T-helper 1 cell treated with Interleukin-12 subunit alpha and Interleukin-12 subunit beta and Interleukin-4 antibody, amounts not matched to agents 30 μg/mL and 1 μg/mL, for 36 hours (primary cell): Measurements from ENCODE around the gene MYO18B.

Experiments used
- H3K27ac Mint-ChIP-seq: one replicate; pipeline ENCODE4 v1.8.0; 2021; ENCODE audit warnings: mild to moderate bottlenecking, mixed read lengths
- H3K27me3 Mint-ChIP-seq: one replicate; pipeline ENCODE4 v1.8.0; 2021; ENCODE audit warnings: low read depth, mixed read lengths
- H3K36me3 Mint-ChIP-seq: one replicate; pipeline ENCODE4 v1.8.0; 2021; ENCODE audit warnings: low read depth, mixed read lengths
- H3K4me1 Mint-ChIP-seq: one replicate; pipeline ENCODE4 v1.8.0; 2021; ENCODE audit warnings: low read depth, mixed read lengths
- H3K4me3 Mint-ChIP-seq: one replicate; pipeline ENCODE4 v1.8.0; 2021; ENCODE audit warnings: mild to moderate bottlenecking, moderate library complexity, mixed read lengths
- H3K9me3 Mint-ChIP-seq: one replicate; pipeline ENCODE4 v1.8.0; 2021; ENCODE audit warnings: mixed read lengths

The MYO18B gene

DNA sequence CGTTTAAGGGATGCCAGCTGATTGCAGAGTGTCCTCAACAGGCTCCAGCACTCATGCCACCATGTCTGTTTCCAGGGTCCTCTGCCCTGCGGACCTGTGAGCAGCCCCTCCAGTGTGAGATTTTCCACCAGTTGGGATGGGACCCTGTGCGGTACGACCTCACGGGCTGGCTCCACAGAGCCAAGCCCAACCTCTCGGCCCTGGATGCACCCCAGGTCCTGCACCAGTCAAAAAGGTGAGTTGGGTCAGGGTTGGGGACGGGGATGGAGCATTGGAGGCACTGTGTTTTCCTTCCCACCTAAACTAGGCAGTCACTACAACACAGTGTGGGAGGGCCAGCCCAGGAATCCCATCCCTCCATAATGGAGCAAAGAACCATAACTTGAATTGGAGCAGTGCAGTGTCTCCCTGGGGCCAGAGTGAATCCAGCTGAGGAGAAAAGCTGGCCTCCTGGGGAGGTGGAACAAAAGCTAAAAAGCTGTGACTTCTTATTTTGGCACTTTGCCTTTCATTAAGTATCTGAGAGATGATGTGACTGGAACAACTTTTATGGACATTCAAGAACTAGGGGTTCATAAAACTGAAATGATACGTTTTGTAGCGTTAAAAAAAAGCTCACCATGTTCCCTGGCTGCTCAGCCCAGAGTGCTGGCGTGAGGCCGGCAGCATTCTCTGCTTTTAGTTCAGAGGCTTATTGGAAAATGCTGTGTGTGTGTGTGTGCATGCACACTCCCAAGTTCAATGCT, 101.8 kb downstream of the MYO18B start:
- Mint-ChIP-seq H3K27ac (no peak overlapping the region), H3K36me3 (no peaks in the 10 kb centered on the region), H3K27me3 (no peaks in the 10 kb centered on the region), H3K4me1 (peaks cover 6% of the 10 kb centered on the region), H3K9me3 (no peaks in the 10 kb centered on the region), H3K4me3 (no peak overlapping the region)

DNA sequence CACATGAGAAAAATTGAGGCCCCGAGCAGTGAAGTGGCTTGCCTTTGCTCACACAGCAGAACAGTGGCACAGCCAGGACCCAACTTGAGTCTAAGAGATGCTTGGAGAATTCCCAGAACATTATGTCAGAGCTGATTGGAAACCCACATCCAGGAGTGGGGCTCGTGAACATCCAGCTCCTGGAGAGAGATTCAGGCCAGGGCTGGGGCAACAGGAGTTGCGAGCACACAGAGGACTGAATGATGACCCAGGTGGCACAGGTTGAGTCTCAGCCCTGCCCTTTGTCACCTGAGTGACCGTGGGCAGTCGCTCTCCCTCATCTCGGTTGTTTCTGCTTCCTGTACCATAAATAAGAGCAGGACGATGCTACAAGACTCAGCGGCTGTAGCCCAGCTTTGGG, 102.6 kb downstream of the MYO18B start:
- no peak overlapping the region for H3K4me3 Mint-ChIP-seq
- H3K27me3 Mint-ChIP-seq, result no peaks in the 10 kb centered on the region
- H3K9me3 Mint-ChIP-seq, result no peaks in the 10 kb centered on the region
- H3K36me3 Mint-ChIP-seq, result no peaks in the 10 kb centered on the region
- no peak overlapping the region for H3K27ac Mint-ChIP-seq
- H3K4me1 Mint-ChIP-seq, result peaks cover 6% of the 10 kb centered on the region

DNA sequence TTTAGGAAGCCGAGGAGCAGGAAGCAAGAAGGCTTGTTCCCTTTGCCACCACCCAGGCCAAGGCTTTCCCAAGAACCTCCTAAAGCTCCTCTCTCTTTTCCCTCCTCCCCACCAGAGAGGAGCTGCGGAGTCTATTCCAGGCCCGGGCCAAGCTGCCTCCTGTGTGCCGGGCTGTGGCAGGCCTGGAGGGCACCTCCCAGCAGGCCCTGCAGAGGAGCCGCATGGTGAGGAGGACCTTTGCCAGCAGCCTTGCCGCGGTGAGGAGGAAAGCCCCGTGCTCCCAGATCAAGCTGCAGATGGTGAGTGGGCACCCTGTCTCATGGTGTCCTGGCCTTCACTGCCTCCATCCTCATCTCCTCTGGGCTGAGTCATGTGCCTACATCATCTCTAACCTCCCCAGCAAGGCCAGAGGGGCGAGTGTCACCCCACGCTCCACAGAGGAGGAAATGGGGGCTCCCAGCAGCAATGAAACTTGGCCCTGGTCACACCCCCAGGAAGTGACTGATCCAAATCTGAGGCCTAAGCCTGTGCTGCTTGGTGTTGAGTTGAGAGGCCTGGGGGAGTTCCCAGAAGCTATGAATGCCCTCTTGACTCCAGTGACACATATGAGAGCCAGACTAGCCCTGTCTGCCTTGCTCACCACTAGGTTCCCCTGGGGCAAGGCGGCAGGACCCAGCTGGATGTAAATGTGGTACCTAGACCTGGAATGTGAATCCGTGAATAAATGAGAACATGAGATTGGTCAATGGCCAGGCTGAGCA, 104.2 kb downstream of the MYO18B start:
- H3K27ac Mint-ChIP-seq, result no peak overlapping the region

GRCh38 chr22:25847451-25847850, 105.5 kb downstream of the MYO18B start:
- Mint-ChIP-seq H3K36me3 (no peaks in the 10 kb centered on the region), H3K4me3 (no peak overlapping the region), H3K4me1 (peaks cover 6% of the 10 kb centered on the region), H3K27me3 (no peaks in the 10 kb centered on the region), H3K27ac (no peak overlapping the region), H3K9me3 (no peaks in the 10 kb centered on the region)

More for the DNA sequence above, 104.2 kb downstream of the MYO18B start:
- Mint-ChIP-seq H3K4me1 (peaks cover 6% of the 10 kb centered on the region), H3K9me3 (no peaks in the 10 kb centered on the region), H3K27me3 (no peaks in the 10 kb centered on the region), H3K4me3 (no peak overlapping the region), H3K36me3 (no peaks in the 10 kb centered on the region)

DNA sequence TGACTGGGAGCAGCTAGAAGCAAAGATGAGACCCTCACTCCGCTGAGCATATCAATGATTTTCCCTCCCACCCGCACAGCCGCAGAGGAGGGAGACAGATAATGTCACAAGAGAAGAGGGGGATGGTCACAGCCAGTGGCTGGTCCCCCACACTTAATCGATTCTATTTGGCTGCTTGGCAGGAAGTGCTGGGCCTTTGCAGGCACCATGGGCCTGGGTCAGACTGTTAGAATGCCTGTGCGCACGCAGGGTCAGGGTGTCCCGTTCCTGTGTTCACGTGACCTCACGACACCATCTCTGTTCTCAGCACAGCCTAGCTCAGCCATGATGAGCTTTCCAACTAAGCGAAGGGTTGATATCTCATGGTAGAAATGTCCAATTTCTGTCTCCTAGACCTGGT, 107.0 kb downstream of the MYO18B start:
- H3K36me3 Mint-ChIP-seq, result no peaks in the 10 kb centered on the region
- no peak overlapping the region for H3K27ac Mint-ChIP-seq
- no peaks in the 10 kb centered on the region for H3K9me3 Mint-ChIP-seq
- no peak overlapping the region for H3K4me3 Mint-ChIP-seq
- H3K4me1 Mint-ChIP-seq, result peaks cover 6% of the 10 kb centered on the region
- H3K27me3 Mint-ChIP-seq, result no peaks in the 10 kb centered on the region

GRCh38 chr22:25849522-25849921, 107.5 kb downstream of the MYO18B start:
- H3K9me3 Mint-ChIP-seq, result no peaks in the 10 kb centered on the region
- peaks cover 6% of the 10 kb centered on the region for H3K4me1 Mint-ChIP-seq
- H3K27me3 Mint-ChIP-seq, result no peaks in the 10 kb centered on the region
- H3K4me3 Mint-ChIP-seq, result no peak overlapping the region
- H3K27ac Mint-ChIP-seq, result no peak overlapping the region
- no peaks in the 10 kb centered on the region for H3K36me3 Mint-ChIP-seq

GRCh38 chr22:25852223-25852622, 110.2 kb downstream of the MYO18B start:
- no peaks in the 10 kb centered on the region for H3K27me3 Mint-ChIP-seq
- H3K9me3 Mint-ChIP-seq, result no peaks in the 10 kb centered on the region
- H3K4me3 Mint-ChIP-seq, result no peak overlapping the region
- H3K27ac Mint-ChIP-seq, result no peak overlapping the region
- no peaks in the 10 kb centered on the region for H3K4me1 Mint-ChIP-seq
- H3K36me3 Mint-ChIP-seq, result no peaks in the 10 kb centered on the region

- Mint-ChIP-seq H3K9me3 (no peaks in the 10 kb centered on the region), H3K4me1 (no peaks in the 10 kb centered on the region), H3K27me3 (no peaks in the 10 kb centered on the region), H3K27ac (no peak overlapping the region), H3K36me3 (no peaks in the 10 kb centered on the region), H3K4me3 (no peak overlapping the region)
Observed at GRCh38 chr22:25853078-25853477, 111.1 kb downstream of the MYO18B start.

DNA sequence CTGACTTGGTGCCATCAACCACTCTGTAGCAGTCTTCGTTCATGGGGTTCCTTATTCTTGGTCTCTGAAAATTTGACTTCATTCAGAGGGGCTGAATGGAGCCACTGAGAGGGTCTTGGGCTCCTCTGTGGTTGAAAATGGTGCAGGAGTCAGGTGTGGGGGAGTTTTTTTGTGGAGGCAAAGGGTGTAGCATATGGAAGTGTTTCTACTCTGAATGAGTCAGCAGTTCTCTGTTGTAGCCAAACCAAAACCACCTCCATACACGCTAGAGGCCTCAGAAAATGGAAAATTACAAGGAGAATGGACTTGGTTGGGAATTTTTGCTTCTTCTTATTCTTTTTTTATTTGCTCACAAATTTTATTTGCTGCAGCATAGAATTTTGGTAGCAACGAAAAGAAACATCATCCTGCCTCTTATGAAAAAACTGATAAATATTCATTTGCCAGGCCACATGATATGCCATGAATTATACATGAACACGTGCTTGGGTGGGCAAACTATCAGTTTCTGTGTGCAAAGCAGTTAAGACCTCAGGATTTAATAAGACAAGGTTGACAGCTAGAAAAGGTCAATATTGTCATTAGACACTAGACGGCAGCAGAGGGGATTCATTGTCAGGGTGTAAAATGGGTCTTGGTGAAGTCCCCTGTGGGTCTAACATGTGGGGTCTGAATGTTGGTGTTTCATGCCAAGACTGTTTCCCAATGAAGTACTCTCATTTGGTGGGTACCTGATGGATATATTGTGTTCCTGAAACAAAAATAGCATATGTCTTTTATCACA, 111.7 kb downstream of the MYO18B start:
- Mint-ChIP-seq H3K4me1 (no peaks in the 10 kb centered on the region), H3K36me3 (no peaks in the 10 kb centered on the region), H3K4me3 (no peak overlapping the region), H3K27ac (no peak overlapping the region), H3K27me3 (no peaks in the 10 kb centered on the region), H3K9me3 (no peaks in the 10 kb centered on the region)

DNA sequence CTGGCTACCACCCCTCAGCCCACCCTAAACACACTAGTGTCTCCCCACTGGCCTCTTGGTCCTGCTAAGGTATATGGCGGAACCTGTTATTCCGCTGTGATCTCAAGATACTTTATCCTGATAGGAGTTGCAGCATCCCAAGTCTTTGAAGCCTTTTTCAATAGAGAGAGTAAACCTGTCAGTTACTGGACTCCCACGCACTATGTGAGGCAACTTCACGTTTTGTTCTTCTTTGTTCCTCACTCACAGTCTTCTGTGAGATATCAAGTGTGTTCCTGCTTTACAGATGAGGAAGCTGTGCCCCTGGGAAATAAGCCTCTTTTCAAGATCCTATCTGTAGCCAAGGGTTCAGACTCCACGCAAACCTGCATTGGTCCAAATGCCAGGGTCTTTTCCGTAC, 127.8 kb downstream of the MYO18B start:
- Mint-ChIP-seq H3K27ac (no peak overlapping the region), H3K27me3 (no peaks in the 10 kb centered on the region), H3K36me3 (no peaks in the 10 kb centered on the region), H3K9me3 (no peaks in the 10 kb centered on the region), H3K4me1 (no peaks in the 10 kb centered on the region), H3K4me3 (no peak overlapping the region)

DNA sequence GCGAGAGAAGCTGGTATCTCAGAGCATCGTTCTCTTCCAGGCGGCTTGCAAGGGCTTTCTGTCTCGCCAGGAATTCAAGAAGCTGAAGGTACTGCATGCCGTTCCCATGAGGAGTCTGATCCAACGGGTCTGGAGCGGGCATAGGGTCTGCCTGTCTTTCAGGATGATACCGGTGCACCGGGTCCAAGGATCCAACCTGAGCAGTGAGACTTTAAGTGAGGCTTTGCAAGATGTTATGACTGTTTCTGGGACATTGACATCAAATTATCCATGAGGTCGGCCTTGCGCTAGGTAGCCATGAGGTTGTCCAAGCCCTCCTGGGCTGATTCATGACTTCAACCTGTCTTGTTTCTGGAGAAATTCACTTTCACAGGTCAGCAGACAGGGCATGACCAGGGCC, 132.3 kb downstream of the MYO18B start:
- Mint-ChIP-seq H3K4me1 (no peaks in the 10 kb centered on the region), H3K9me3 (no peaks in the 10 kb centered on the region), H3K4me3 (no peak overlapping the region), H3K27ac (no peak overlapping the region), H3K36me3 (no peaks in the 10 kb centered on the region), H3K27me3 (no peaks in the 10 kb centered on the region)

DNA sequence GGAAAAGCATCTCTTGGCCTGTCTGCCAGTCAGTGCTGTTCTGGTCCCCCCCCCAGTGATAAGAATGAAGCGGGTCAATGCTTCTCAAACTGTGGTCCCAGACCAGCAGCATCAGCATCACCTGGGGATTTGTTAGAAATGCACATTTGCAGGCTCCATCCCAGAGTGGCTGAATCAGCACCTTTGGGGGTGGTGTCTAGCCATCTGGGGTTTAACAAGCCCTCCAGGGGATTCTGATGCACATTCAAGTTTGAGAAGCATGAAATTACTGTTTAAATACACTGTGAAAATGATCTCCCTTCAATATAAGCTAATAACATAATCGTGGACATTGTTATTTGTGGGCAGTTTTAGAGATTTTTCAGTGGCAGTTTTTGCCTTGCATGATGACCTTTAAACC, 133.5 kb downstream of the MYO18B start:
- H3K4me3 Mint-ChIP-seq, result no peak overlapping the region
- H3K9me3 Mint-ChIP-seq, result no peaks in the 10 kb centered on the region
- no peaks in the 10 kb centered on the region for H3K4me1 Mint-ChIP-seq
- H3K36me3 Mint-ChIP-seq, result no peaks in the 10 kb centered on the region
- H3K27ac Mint-ChIP-seq, result no peak overlapping the region
- H3K27me3 Mint-ChIP-seq, result no peaks in the 10 kb centered on the region

- H3K4me3 Mint-ChIP-seq, result no peak overlapping the region
- H3K4me1 Mint-ChIP-seq, result no peaks in the 10 kb centered on the region
- H3K27ac Mint-ChIP-seq, result no peak overlapping the region
- no peaks in the 10 kb centered on the region for H3K9me3 Mint-ChIP-seq
- peaks cover 4% of the 10 kb centered on the region for H3K27me3 Mint-ChIP-seq
- H3K36me3 Mint-ChIP-seq, result no peaks in the 10 kb centered on the region
Observed at GRCh38 chr22:25876871-25877270, 134.9 kb downstream of the MYO18B start.

DNA sequence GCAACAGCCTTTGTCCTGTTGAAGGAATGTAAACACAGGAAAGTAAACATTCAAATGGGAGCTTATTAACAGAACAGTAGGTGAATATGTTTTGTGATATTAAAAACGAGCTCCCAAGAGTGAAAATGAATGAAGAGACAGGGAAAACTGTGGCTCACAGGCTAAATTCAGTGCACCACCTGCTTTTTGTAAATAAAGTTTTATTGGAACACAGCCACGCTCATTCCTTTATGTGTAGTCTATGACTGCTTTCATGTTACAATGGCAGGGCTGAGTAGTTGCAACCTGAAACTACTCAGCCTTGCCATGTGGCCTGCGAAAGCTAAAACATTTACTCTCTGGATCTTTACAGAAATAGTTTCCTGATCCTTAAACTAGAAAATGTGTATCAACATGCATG, 136.9 kb downstream of the MYO18B start:
- H3K27me3 Mint-ChIP-seq, result peaks cover 4% of the 10 kb centered on the region
- H3K27ac Mint-ChIP-seq, result no peak overlapping the region
- no peak overlapping the region for H3K4me3 Mint-ChIP-seq
- H3K9me3 Mint-ChIP-seq, result no peaks in the 10 kb centered on the region
- no peaks in the 10 kb centered on the region for H3K36me3 Mint-ChIP-seq
- no peaks in the 10 kb centered on the region for H3K4me1 Mint-ChIP-seq

- Mint-ChIP-seq H3K4me1 (no peaks in the 10 kb centered on the region), H3K9me3 (no peaks in the 10 kb centered on the region), H3K27ac (no peak overlapping the region), H3K4me3 (no peak overlapping the region), H3K27me3 (peaks cover 4% of the 10 kb centered on the region), H3K36me3 (no peaks in the 10 kb centered on the region)
Observed at GRCh38 chr22:25880524-25880923, 138.5 kb downstream of the MYO18B start.
